ENCODE results near the gene ZNF784.

GRCh38 chr19:55620410-55621204 lies 3.8 kb downstream of the ZNF784 start:
- TF ChIP-seq CTCF (IDR thresholded peaks at IDR 0.05; ENCODE audit: low read depth, low read length, poor library complexity, severe bottlenecking) = no peak
- no peak for TF ChIP-seq EZH2phosphoT487 (IDR thresholded peaks at IDR 0.05; ENCODE audit: borderline replicate concordance, low read length)

All from DOHH2 (cell line).